Activated T-helper 9 cell treated with anti-CD3 and anti-CD28 coated beads, Interleukin-2, amount 50 U/mL, for 16 hours (primary cell): ENCODE data around the gene DDX24.

Source experiments
- DNase-seq: peaks from one replicate; pipeline ENCODE4 v3.0.0-alpha.2; 2020; ENCODE audit warnings: low read depth

DDX24 gene

GRCh38 chr14:94005324-94006073 is 75.5 kb downstream of the DDX24 start:
- no peak for DNase-seq

GRCh38 chr14:94004015-94004414 is 77.0 kb downstream of the DDX24 start:
- DNase-seq: no peak

GRCh38 chr14:94003397-94003796 is 77.6 kb downstream of the DDX24 start:
- no peak for DNase-seq

- DNase-seq: peak; percentile 54
Observed at GRCh38 chr14:94001501-94002396, 79.3 kb downstream of the DDX24 start.

- DNase-seq: no peak
Observed at GRCh38 chr14:94001016-94001415, 80.0 kb downstream of the DDX24 start.

- DNase-seq: no peak
Observed at GRCh38 chr14:94000267-94000666, 80.7 kb downstream of the DDX24 start.

GRCh38 chr14:93999573-93999972 is 81.4 kb downstream of the DDX24 start:
- DNase-seq: no peak

GRCh38 chr14:93998871-93999403 is 82.1 kb downstream of the DDX24 start:
- no peak for DNase-seq
